Activated CD8-positive, alpha-beta T cell treated with anti-CD3 and anti-CD28 coated beads, Interleukin-2, amount 10 ng/mL, durations not matched to agents 7 days and 5 days (primary cell): Measurements from ENCODE around the gene DLG2. TPM values are rescaled to one million over a fixed set of nuclear protein-coding genes. Genes with fewer than 3 reads are reported as not detected.

Experiments used
- ATAC-seq: fragments of 150-1000 bp; cut with Tn5 transposase; one replicate; pipeline ENCODE4 v1.10.0; 2021; ENCODE audit warnings: moderate library complexity
- CTCF ChIA-PET: fragments of 350-600 bp; sonication (Branson Sonifier 250); formaldehyde crosslinking; loops from one replicate; lab custom pipeline; 2021; ENCODE audit warnings: antibody characterized with exemption; lab: Charles Lee
- POLR2A ChIA-PET: fragments of 350-600 bp; sonication (Branson Sonifier 250); formaldehyde crosslinking; loops from one replicate; lab custom pipeline; 2021; ENCODE audit warnings: antibody characterized with exemption; lab: Charles Lee
- DNase-seq: peaks from one replicate; pipeline ENCODE4 v3.0.0-alpha.2; 2020
- H3K27ac Mint-ChIP-seq: one replicate; pipeline ENCODE4 v1.8.0; 2021; ENCODE audit warnings: mild to moderate bottlenecking, mixed read lengths
- H3K27me3 Mint-ChIP-seq: one replicate; pipeline ENCODE4 v1.8.0; 2021; ENCODE audit warnings: low read depth, mixed read lengths
- H3K36me3 Mint-ChIP-seq: one replicate; pipeline ENCODE4 v1.8.0; 2021; ENCODE audit warnings: low read depth, mixed read lengths
- H3K4me1 Mint-ChIP-seq: one replicate; pipeline ENCODE4 v1.8.0; 2021; ENCODE audit warnings: low read depth, mixed read lengths
- H3K4me3 Mint-ChIP-seq: one replicate; pipeline ENCODE4 v1.8.0; 2021; ENCODE audit warnings: mild to moderate bottlenecking, mixed read lengths
- H3K9me3 Mint-ChIP-seq: one replicate; pipeline ENCODE4 v1.8.0; 2022; ENCODE audit warnings: mixed read lengths; ENCODE audit not compliant: insufficient read depth
- total RNA-seq, 2 experiments: library from RNA; stranded (reverse); gene quantifications; one replicate each; pipeline ENCODE4 v1.2.3, GENCODE V29; 2021

The DLG2 gene
- total RNA-seq, 2 experiments from 2014 or later, result 1.3 to 1.6 TPM

DNA sequence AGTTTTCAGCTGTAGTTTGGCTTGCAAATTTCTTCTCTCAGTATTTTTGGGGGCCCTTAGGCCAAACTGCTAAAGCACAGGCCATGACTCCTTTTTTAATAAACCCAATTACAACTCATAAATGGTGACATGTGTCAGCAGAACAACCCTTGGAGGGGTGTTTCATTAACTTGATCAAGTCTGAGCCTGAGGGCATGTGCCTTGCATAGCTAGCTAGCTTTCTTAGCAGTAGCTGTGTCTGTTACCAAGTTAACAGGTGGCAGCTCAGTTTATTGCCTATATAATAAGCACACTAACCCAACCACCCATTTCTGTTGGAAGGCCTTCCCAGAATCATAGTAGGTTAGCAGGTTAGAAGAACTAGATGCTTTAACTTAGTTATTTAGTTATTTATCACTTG is 1390.7 kb downstream of the DLG2 start:
- Mint-ChIP-seq H3K4me3 (no peak overlapping the region), H3K36me3 (no peaks in the 10 kb centered on the region), H3K27me3 (no peaks in the 10 kb centered on the region), H3K27ac (no peak overlapping the region), H3K4me1 (no peaks in the 10 kb centered on the region), H3K9me3 (peaks cover 5% of the 10 kb centered on the region)
- ATAC-seq (no peak), DNase-seq (no peak)
- CTCF ChIA-PET, result no interaction called here
- POLR2A ChIA-PET, result no interaction called here

DNA sequence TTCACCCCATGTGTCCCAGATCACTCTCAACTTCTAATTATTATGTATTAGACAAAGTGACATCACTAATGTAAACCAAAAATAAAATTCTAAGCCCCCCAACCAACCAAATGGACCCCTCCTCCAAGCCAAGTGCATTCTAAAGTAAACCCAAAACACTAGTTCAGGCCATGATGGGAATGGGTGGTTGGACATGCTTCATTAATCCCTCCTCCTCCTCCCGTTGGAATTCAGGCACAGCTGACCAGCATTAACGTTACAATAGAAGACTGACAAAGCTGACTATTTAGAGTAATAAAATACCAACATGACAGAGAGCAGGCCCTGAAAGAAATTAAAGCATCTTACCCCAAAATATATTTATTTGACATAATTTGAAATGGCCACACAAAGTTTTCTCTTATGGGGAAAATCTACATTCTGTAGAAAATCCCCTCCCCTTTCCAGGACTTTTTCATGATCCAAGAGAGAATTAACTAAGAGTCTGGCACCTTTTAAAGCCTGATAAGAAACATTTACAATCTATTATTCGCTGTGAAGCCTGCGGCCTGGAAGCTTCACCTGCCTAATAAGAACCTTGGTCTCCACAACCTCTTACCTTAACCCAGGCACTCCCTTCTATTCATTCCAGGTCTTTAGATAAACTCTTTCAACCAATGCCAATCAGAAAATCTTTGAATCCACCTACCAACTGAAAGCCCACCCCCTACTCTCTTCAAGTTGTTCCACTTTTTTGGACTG is 1392.5 kb downstream of the DLG2 start:
- H3K36me3 Mint-ChIP-seq, result no peaks in the 10 kb centered on the region
- H3K4me1 Mint-ChIP-seq, result no peaks in the 10 kb centered on the region
- H3K27me3 Mint-ChIP-seq, result no peaks in the 10 kb centered on the region
- peaks cover 5% of the 10 kb centered on the region for H3K9me3 Mint-ChIP-seq
- DNase-seq (no peak), ATAC-seq (no peak)
- ChIA-PET CTCF (no interaction called here), POLR2A (no interaction called here)
- H3K27ac Mint-ChIP-seq, result no peak overlapping the region
- H3K4me3 Mint-ChIP-seq, result no peak overlapping the region

DNA sequence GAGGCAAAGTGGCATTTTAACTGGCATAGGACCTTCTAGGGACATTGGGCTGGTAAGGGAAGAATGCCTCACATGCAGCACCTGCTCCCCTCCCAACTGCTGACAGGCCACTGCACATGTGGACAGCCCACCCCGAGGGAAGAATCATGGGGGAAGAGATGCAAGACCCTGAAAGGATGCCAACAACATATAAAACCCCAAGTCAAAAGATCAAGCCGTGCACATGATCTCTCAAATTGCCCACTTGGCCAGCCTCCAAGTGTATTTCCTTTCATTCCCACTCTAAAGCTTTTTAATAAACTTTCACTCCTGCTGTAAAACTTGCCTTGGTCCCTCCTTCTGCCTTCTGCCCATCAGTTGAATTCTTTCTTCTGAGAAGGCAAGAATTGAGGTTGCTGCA is 1393.1 kb downstream of the DLG2 start:
- Mint-ChIP-seq H3K27me3 (no peaks in the 10 kb centered on the region), H3K9me3 (peaks cover 5% of the 10 kb centered on the region), H3K4me1 (no peaks in the 10 kb centered on the region), H3K27ac (no peak overlapping the region), H3K4me3 (no peak overlapping the region), H3K36me3 (no peaks in the 10 kb centered on the region)
- ChIA-PET POLR2A (no interaction called here), CTCF (no interaction called here)
- ATAC-seq (no peak), DNase-seq (no peak)

DNA sequence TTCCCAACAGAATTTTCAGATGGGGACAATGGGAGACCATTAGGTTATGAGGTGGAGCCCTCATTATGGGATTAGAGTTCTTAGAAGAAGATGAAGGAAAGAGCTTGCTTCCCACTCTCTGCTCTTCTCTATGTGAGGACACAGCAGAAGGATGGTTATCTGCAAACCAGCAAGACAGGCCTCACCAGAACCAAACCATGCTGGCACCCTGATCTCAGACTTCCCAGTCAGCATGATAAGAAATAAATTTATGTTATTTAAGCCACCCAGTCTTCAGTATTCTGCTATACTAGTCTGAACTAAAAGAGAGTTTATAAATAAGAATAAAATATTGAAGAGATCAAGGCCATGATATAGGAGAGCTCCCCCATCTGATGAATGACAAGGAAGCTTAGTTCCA is 1394.6 kb downstream of the DLG2 start:
- POLR2A ChIA-PET, result no interaction called here
- CTCF ChIA-PET, result no interaction called here
- H3K9me3 Mint-ChIP-seq, result peaks cover 4% of the 10 kb centered on the region
- DNase-seq (no peak), ATAC-seq (no peak)
- no peaks in the 10 kb centered on the region for H3K36me3 Mint-ChIP-seq
- no peaks in the 10 kb centered on the region for H3K4me1 Mint-ChIP-seq
- no peak overlapping the region for H3K4me3 Mint-ChIP-seq
- no peaks in the 10 kb centered on the region for H3K27me3 Mint-ChIP-seq
- no peak overlapping the region for H3K27ac Mint-ChIP-seq

DNA sequence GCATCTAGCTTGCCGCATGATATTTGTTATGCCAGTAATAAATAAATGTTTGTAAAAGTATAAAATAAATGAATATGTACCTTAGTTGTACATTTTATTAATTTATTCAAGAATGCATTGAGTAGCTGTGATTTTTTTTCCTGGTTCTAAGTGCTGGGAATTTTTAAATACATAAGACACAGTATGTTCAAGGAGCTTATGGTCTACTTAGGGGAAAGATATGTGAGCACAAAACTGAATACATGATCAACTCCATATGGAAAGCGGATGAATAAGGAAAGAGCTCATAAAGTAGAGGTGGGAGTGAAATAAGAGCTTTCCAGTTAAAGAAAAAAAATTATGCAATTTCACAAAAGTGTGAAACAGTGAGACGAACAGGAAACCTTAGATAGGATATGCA is 1396.7 kb downstream of the DLG2 start:
- Mint-ChIP-seq H3K4me3 (no peak overlapping the region), H3K27me3 (no peaks in the 10 kb centered on the region), H3K9me3 (no peaks in the 10 kb centered on the region), H3K27ac (no peak overlapping the region), H3K36me3 (no peaks in the 10 kb centered on the region), H3K4me1 (no peaks in the 10 kb centered on the region)
- POLR2A ChIA-PET, result no interaction called here
- CTCF ChIA-PET, result no interaction called here
- ATAC-seq (no peak), DNase-seq (no peak)

DNA sequence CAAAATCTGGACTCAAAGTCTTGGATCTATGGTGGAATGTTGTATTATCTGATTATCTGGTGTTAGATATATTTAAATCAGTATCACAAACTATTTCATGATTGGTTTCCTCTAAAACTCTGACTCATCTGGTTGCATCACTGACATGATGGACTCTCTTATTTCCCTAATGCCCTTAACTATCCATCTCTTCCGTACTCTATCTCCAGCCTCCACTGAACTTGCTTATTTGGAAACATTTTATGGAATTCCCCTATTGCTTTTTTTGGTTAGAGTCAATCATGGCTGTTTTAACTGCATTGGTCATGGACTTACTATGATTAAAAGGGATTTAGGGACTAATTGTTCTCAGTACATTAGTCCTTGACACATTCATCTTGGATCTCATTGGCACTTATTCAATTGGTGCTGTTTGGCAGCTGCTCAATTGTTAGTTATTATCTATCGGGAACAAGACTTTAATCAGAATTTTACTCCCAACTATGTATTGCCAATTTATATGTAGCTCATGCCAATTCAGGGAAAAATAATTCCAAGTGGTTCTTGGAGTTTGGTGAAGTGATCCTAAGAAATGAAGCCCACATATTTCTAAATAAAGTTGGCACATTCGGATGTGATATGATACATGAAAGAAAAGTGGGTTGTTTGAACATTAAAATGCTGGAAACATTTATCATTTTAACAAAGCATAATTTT is 1399.0 kb downstream of the DLG2 start:
- ChIA-PET CTCF (no interaction called here), POLR2A (no interaction called here)
- DNase-seq (no peak), ATAC-seq (no peak)
- H3K27me3 Mint-ChIP-seq, result no peaks in the 10 kb centered on the region
- H3K4me3 Mint-ChIP-seq, result no peak overlapping the region
- no peaks in the 10 kb centered on the region for H3K9me3 Mint-ChIP-seq
- no peaks in the 10 kb centered on the region for H3K36me3 Mint-ChIP-seq
- H3K27ac Mint-ChIP-seq, result no peak overlapping the region
- no peaks in the 10 kb centered on the region for H3K4me1 Mint-ChIP-seq

DNA sequence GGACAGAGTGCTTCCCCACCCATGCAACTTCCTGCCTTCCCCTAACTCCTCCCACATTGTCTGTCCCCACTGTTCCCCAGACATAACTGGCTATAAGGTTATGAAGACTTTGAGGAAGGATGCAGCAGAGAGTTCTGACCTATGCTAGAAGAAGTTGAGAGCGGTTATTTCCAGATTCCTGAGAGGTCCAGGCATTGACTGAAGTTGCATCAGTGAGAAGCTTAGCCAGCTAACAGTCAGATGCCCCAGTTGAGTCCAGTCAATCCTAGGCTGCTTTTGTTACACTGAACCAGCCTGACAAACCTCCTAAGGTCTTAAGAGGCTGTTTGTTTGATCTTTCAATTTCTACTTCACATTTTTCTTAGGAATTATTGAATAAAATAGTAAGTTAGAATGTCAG is 1403.1 kb downstream of the DLG2 start:
- ChIA-PET CTCF (no interaction called here), POLR2A (no interaction called here)
- Mint-ChIP-seq H3K4me3 (no peak overlapping the region), H3K27me3 (no peaks in the 10 kb centered on the region), H3K36me3 (no peaks in the 10 kb centered on the region), H3K27ac (no peak overlapping the region), H3K4me1 (no peaks in the 10 kb centered on the region), H3K9me3 (peaks cover 1% of the 10 kb centered on the region)
- DNase-seq (no peak), ATAC-seq (no peak)

DNA sequence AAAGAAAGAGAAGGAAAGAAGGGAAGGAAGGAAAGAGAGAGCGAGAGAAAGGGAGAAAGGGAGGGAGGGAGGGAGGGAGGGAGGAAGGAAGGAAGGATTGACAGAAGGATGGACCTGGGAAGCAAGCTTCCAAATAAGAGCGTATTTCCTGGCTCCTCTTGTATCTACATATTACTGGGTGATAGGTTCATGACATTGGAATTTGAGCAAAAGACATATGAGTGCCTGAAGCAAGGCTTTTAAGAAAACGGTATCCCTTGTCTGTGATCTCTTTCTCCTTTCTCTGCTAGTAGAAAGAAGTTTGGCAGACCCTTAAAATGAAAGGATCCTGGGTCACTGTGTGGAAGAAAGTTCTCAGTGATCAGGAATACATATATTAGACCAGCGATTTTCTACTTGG is 1408.8 kb downstream of the DLG2 start:
- Mint-ChIP-seq H3K4me1 (no peaks in the 10 kb centered on the region), H3K36me3 (no peaks in the 10 kb centered on the region), H3K4me3 (no peak overlapping the region), H3K9me3 (peaks cover 8% of the 10 kb centered on the region), H3K27me3 (no peaks in the 10 kb centered on the region), H3K27ac (no peak overlapping the region)
- no peak for ATAC-seq
- POLR2A ChIA-PET, result no interaction called here
- CTCF ChIA-PET, result no interaction called here
- DNase-seq, result no peak

DNA sequence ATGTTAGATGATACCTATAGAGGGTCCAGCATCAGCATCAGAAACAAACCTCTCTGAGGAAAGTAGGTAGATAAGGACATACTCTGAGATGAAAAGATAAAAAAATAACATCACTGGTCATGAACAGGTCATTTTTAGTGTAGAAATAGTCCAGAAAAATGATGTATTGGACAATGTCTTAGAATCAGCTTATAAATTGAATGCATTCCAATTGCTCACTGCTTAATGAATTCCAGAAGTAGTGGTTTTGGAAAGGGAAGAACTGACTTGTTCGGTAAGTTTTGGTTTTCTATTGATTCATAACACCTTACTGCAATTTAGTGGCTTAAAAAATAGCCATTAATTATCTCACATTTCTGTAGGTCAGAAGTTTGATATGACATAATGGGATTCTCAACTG is 1411.5 kb downstream of the DLG2 start:
- no peaks in the 10 kb centered on the region for H3K27me3 Mint-ChIP-seq
- DNase-seq (no peak), ATAC-seq (no peak)
- ChIA-PET POLR2A (no interaction called here), CTCF (no interaction called here)
- no peak overlapping the region for H3K4me3 Mint-ChIP-seq
- no peak overlapping the region for H3K27ac Mint-ChIP-seq
- no peaks in the 10 kb centered on the region for H3K4me1 Mint-ChIP-seq
- no peaks in the 10 kb centered on the region for H3K36me3 Mint-ChIP-seq
- peaks cover 14% of the 10 kb centered on the region for H3K9me3 Mint-ChIP-seq

DNA sequence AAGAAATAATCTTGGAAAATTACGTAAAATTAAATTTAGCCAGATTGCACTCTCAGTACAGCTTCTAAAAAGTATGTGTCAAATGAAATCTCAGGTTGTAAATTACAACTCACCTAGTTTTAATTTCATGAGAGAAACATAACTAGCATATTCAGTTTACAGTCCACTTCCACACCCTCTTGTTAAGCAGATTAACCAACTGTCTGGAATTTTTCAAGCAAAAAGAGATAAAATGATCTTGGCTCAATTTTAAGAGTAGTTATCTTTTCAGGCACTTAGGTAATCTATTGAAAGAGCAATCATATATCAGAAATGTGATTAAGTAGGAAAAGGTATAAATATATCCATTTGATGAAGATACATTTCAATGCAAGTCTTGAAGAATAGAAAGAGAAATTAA is 1412.6 kb downstream of the DLG2 start:
- Mint-ChIP-seq H3K4me1 (no peaks in the 10 kb centered on the region), H3K27me3 (no peaks in the 10 kb centered on the region), H3K9me3 (peaks cover 14% of the 10 kb centered on the region), H3K4me3 (no peak overlapping the region), H3K36me3 (no peaks in the 10 kb centered on the region), H3K27ac (no peak overlapping the region)
- ChIA-PET CTCF (no interaction called here), POLR2A (no interaction called here)
- ATAC-seq, result no peak
- no peak for DNase-seq

DNA sequence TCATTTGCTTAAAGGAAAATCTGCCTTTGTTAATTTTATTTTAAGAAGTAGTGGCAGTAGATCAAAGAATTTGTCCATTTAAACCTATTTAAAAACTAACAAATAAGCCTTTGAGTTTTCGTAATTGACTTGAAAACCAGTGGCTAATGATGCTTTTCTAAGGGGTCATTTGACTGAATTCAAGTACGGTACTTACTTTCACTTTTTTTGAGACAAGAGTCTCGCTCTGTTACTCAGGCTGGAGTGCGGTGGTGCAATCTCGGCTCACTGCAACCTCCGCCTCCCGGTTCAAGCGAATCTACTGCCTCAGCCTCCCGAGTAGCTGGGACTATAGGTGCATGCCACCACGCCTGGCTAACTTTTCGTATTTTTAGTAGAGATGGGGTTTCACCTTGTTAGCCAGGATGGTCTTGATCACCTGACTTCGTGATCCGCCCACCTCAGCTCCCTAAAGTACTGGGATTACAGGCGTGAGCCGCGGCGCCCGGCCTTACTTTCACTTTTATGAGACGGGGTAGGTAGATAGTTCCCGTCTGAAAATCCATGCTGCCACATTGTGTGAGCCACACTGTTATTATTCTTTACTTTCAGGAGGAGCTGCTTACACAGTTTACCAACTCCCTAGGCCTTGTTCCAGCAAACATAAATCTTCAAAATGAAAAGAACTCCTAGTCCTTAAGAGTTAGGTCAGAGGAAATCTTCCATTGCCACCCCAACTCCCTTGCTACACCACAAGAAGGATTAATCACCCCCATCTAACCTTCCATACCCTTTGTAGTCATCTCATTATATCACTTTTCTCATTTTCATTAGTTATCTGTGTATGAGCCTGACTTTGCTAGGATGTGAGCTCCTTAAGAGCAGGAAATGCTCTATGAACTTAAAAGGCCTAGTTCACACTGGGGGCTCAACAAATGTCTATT is 1414.4 kb downstream of the DLG2 start:
- Mint-ChIP-seq H3K4me3 (no peak overlapping the region), H3K4me1 (no peaks in the 10 kb centered on the region), H3K9me3 (peaks cover 11% of the 10 kb centered on the region), H3K27ac (no peak overlapping the region), H3K36me3 (no peaks in the 10 kb centered on the region), H3K27me3 (no peaks in the 10 kb centered on the region)
- ChIA-PET POLR2A (no interaction called here), CTCF (no interaction called here)
- no peak for DNase-seq
- ATAC-seq, result no peak

DNA sequence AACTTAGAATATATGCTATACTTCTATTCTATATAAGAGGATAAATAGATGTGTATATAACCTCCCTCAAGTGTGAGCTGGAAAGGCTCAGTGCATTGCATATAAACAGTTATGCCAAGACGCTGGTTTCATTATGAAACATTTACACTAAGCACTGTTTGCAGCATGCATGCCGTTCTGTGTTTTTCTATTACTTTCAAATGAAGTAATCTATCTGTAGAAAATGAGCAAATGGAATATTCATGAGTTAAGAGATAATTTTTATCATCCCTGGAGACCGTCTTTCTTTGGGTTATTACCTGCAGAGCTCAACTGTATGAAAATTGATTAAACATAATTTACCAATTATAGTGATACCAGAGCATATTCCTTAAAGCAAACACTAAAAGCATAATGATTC is 1415.2 kb downstream of the DLG2 start:
- ATAC-seq (no peak), DNase-seq (no peak)
- Mint-ChIP-seq H3K9me3 (peaks cover 11% of the 10 kb centered on the region), H3K4me1 (no peaks in the 10 kb centered on the region), H3K27ac (no peak overlapping the region), H3K27me3 (no peaks in the 10 kb centered on the region), H3K36me3 (no peaks in the 10 kb centered on the region), H3K4me3 (no peak overlapping the region)
- ChIA-PET POLR2A (no interaction called here), CTCF (no interaction called here)
